HL-60 (cell line): ENCODE measurements around the gene SPON1.

Experiments used
- DNase-seq, 2 experiments: peaks; one replicate each; pipeline ENCODE4 v3.0.0-alpha.2; 2010 to 2020; ENCODE audit warnings: low read depth in 1 of 2, low spot score in 1 of 2
- H3K27ac ChIP-seq: fragments of 250-450 bp; sonication (Bioruptor Pico); replicated peaks from 2 replicates; pipeline ENCODE4 v1.5.1; 2020; ENCODE audit warnings: mild to moderate bottlenecking, moderate library complexity
- H3K27me3 ChIP-seq: fragments of 250-450 bp; sonication (Bioruptor Pico); 2 replicates; pipeline ENCODE4 v1.5.1; 2021; ENCODE audit warnings: mild to moderate bottlenecking, moderate library complexity; ENCODE audit not compliant: insufficient read depth, poor library complexity, severe bottlenecking
- H3K4me3 ChIP-seq: replicated peaks from 2 replicates; pipeline ENCODE4 v1.5.1; 2011; ENCODE audit warnings: mild to moderate bottlenecking, control low read depth, low read length; ENCODE audit not compliant: insufficient read depth
- CTCF ChIP-seq: IDR thresholded peaks from one replicate; pipeline ENCODE4 v1.5.1; 2011; ENCODE audit warnings: low read length, control low read depth, inconsistent platforms; ENCODE audit not compliant: insufficient read depth
- GABPA ChIP-seq: IDR thresholded peaks from 2 replicates; pipeline ENCODE4 v1.6.1; 2012; ENCODE audit warnings: low read depth
- POLR2AphosphoS5 ChIP-seq: IDR thresholded peaks from 2 replicates; pipeline ENCODE4 v1.6.1; 2012; ENCODE audit warnings: low read depth
- REST ChIP-seq: IDR thresholded peaks from 2 replicates; pipeline ENCODE4 v1.6.1; 2012; ENCODE audit warnings: low read depth; ENCODE audit not compliant: insufficient replicate concordance
- SPI1 ChIP-seq: IDR thresholded peaks from 2 replicates; pipeline ENCODE4 v1.6.1; 2012; ENCODE audit warnings: low read depth, mild to moderate bottlenecking, borderline replicate concordance

The SPON1 gene

GRCh38 chr11:14244926-14245325 lies 282.4 kb downstream of the SPON1 start:
- no peak overlapping the region for H3K27ac ChIP-seq
- H3K4me3 ChIP-seq = no peak overlapping the region
- DNase-seq = no peak
- TF ChIP-seq POLR2AphosphoS5 = no peak
- no peak for TF ChIP-seq CTCF
- TF ChIP-seq GABPA = no peak
- no peak for TF ChIP-seq REST
- no peak for TF ChIP-seq SPI1
- peaks cover 12% of the 10 kb centered on the region for H3K27me3 ChIP-seq

- no peak overlapping the region for H3K4me3 ChIP-seq
- H3K27ac ChIP-seq = no peak overlapping the region
- peaks cover 12% of the 10 kb centered on the region for H3K27me3 ChIP-seq
- no peak for TF ChIP-seq SPI1
- TF ChIP-seq GABPA = no peak
- TF ChIP-seq POLR2AphosphoS5 = no peak
- TF ChIP-seq REST = no peak
- TF ChIP-seq CTCF = no peak
- no peak for DNase-seq
Measured at GRCh38 chr11:14245444-14245843, 282.9 kb downstream of the SPON1 start.

- H3K27ac ChIP-seq = no peak overlapping the region
- TF ChIP-seq POLR2AphosphoS5 = no peak
- TF ChIP-seq CTCF = no peak
- no peak for TF ChIP-seq GABPA
- no peak for TF ChIP-seq REST
- TF ChIP-seq SPI1 = no peak
- no peak overlapping the region for H3K4me3 ChIP-seq
- H3K27me3 ChIP-seq = peaks cover 12% of the 10 kb centered on the region
- no peak for DNase-seq
Measured at GRCh38 chr11:14248580-14248981, 286.1 kb downstream of the SPON1 start.
